G401 (cell line): Measurements from ENCODE around the gene PROSER3. TPM values are rescaled to one million over a fixed set of nuclear protein-coding genes. Genes with fewer than 3 reads are reported as not detected.
A peak's percentile ranks its signal among the peaks of the same experiment; 100 is the strongest.
"Not testable (repeated sequence)": the region's sequence is repeated elsewhere in the genome, so short reads cannot be mapped to it uniquely, and the experiment has no call there.

Experiments
- DNase-seq: peaks from one replicate; pipeline ENCODE4 v3.0.0-alpha.2; 2015; ENCODE audit warnings: low spot score
- in situ Hi-C: cut with HindIII; loops from 2 replicates; pipeline ENCODE4 v1.10.0; 2016; ENCODE audit warnings: low sequenced_read_pairs, mixed read lengths
- total RNA-seq: library from RNA; depleted of rRNA; stranded (reverse); fragments of >200 nt; shearing (Covaris generic); gene quantifications from 2 replicates; pipeline ENCODE4 v1.2.3, GENCODE V29; 2014

The PROSER3 gene
- total RNA-seq, 1 experiment from 2014 or later: 7.9 TPM

DNA sequence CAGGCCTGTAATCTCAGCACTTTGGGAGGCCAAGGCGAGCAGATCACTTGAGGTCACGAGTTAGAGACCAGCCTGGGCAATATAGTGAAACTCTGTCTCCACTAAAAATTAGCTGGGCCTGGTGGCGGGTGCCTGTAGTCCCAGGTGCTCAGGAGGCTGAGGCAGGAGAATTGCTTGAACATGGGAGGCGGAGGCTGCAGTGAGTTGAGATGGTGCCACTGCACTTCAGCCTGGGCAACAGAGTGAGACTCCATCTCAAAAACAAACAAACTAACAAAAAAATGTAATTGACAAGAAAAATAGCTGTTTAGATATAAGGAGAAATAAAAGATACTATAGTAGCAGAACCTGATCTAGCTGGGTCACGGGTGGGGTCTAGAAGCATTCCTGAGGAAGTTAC is 14.4 kb downstream of the PROSER3 start:
- DNase-seq, in situ Hi-C loops: not testable (repeated sequence)

DNA sequence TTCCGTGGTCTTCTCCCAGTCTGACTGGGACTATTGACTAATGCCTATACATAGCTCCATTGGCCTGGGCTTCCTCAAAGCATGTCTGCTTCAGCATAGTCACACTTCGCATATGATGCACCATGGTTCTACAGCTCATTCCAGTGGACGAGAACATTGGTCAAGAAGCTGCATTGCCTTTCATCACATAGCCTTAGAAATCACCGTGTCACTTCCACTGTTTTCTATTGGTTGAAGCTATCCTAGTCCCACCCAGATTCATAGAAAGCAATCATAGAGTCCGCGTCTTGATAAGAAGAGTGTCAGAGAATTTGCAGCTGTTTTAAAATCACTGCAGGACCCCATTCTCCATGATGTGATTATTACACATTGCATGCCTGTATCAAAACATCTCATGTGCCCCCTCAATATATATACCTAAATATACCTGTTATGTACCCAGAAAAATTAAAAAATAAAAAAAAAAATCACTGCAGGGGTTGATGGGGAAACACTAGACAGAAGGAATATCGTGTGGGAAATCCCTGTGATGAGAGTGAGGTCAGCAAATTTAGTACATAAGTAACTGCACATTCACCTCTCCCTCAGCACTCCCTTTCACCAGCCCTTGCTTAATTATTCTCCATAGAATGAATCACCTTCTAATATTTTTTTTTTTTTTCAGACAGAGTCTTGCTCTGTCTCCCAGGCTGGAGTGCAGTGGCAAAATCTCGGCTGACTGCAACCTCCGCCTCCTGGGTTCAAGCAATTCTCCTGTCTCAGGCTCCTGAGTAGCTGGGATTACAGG is 15.2 kb downstream of the PROSER3 start:
- DNase-seq: no peak
- in situ Hi-C loops: no loop called here

DNA sequence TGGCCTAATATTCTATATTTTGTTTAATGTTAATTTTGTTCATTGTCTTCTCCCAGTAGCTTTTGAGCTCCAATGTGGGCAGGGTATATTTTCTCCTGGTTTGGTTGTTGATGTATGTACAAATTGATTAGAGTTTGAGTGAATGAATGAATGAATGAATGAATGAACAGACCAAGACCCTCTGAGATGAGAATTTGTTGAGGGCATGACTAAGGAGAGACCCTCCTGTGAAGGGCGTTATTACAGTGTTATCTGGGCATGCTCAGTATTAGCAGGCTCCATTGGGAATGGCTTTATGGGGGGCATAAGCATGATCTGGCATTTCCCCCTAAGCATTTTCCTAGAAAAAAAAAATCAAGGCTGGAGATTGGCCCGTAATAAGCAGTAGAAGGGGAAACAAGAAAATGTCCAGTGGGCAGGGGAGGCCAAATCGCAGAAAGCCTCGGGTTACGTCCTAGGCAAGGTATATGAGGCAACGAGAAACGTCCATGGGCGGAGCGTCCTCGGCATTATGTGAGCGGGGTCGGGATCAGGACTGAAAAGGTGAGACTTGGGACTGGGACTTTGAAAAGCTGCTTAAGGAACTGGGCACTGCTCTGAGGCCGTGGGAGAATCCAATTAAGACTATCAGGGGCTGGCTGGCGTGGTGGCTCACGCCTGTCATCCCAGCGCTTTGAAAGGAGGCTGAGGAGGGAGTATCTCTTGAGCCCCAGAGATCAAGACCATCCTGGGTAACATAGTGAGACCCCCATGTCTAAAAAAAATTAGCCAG is 16.5 kb downstream of the PROSER3 start:
- in situ Hi-C loops: no loop called here
- peak; percentile 25 for DNase-seq

DNA sequence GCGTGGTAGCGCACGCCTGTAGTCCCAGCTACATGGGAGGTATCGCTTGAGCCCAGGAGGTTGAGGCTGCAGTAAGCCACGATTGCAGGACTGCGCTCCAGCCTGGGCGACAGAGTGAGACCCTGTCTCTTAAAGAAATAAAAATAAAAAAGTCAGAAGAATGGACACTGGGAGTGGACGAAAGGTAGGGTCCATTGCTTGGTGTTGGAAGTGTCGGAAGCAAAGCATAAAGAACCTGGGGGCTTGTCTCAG is 17.0 kb downstream of the PROSER3 start:
- in situ Hi-C loops: no loop called here
- no peak for DNase-seq

DNA sequence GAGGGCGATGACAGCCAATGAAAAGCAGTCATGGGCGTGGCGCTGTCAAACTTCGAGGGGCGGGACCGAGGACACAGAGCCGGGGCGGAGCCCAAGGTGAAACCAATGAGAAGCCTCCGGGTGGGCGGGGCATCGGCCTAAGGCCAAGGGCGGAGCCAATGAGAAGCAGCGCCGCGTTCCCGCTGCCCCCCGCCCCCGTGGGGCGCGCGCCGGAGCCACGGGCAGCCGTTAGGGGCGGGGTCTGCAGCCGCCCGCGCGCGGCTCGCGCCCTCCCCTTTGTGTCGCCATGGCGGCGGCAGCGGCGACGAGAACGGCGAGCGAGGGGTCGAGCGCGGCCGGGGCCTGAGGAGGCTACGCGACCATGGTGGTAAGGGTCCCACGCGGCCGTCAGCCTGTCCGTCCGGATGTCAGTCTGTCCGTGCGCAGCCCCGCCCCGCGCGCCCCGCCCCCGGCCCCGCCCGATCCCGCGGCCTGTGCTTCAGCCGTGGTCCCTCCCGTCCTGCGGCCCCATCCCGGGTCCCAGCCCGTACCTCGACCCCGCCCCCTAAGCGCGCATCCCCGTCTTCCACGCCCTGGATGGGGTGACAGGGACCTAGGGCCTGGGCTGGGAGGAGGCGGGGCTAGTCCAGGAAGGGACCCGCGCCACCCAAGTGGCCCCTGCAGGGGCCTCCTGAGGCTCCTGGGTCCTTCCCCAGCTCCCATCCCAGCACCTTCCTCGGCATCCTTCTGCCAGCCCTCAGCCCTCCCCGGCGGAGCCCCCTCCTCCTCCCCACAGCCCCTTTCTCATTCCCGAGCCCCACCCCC is 17.5 kb downstream of the PROSER3 start, which contains the start of gene ARHGAP33:
TSS of gene ARHGAP33 (plus strand) at position 267 of the 804 bp plus-strand sequence. CDS start at position 362, 95 bp downstream.
- DNase-seq: peak; percentile 99
- in situ Hi-C loops: no loop called here

DNA sequence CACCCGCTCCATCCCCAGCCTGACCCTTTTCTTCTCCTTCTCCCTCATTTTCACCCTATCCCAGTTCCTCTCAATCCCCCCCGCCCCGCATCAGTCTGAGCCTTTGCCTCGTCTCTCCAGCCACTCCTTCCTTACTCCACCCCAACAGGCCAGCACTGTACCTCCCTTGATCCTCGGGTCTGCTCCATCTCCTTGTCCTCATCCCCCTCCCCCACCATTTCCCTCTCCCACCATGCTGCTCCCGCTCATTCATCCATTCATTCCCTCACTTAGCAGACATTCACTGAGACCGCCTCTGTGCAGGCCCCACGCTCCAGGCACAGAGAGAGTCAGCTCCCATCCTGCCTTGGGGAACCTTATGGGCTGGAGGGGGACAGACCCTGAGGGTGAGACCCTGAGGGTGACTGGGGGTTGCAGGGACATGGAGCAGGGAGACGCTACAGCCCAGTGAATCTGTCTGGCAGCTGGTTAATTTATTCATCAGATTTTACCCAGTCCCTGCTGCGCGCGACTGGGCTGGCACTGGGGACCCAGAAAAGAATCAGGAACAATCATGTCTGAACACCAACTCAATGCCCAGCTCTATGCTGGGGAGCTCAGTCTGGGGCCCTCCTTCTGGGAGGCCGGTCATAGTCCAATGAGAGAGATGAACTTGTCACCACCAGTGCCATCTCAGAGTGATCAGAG is 18.3 kb downstream of the PROSER3 start:
- in situ Hi-C loops: no loop called here
- peak; percentile 18 for DNase-seq

DNA sequence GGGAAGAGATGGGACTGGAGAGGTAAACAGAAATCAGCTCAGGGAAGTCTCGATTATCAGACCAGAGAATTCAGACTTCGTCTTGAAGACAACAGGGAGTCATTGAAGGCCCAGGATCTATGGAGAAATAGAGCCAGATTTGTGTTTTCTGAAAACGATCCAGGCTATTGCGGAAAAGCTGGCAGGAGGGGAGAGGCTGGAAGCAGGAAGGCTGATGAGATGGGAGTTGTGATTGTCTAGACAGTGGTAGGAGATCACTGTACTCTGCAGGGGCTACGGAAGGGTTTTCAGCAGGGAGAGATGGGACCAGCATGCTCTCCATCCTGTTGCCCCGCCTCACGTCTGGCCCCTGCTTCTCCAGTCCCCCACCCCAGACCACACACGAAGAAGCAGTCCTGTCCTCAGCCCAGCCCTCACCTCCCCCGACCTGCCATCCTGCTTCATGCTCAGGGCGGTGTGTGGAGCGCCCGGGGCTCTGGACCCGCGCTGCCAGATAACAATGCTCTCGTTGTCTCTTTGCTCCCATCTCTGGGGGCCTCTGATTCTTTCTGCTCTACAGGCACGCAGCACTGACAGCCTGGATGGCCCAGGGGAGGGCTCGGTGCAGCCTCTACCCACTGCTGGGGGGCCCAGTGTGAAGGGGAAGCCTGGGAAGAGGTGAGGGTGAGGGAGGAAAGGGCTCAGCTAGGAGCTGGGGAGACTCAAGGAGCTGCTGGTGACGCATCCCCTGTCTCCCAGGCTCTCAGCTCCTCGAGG is 19.3 kb downstream of the PROSER3 start:
- in situ Hi-C loops: no loop called here
- no peak for DNase-seq

DNA sequence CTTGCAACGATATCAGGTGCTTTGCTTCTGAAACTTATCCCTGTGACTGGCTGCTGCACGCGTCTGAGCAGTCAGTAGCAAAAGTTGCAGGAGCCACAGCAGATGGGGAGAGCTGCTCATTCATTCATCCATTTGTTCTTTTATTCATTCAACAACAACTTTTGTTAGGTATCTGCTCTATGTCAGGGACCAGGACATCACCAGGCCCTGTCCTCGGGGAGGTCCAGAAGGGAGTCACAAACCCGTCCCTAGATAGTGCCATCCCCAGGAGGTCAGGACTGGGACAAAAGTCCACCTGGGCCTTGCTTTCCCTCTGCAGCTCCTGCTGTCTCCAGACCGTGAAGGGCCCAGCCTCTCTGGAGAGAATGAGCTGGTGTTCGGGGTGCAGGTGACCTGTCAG is 20.0 kb downstream of the PROSER3 start:
- in situ Hi-C loops: no loop called here

DNA sequence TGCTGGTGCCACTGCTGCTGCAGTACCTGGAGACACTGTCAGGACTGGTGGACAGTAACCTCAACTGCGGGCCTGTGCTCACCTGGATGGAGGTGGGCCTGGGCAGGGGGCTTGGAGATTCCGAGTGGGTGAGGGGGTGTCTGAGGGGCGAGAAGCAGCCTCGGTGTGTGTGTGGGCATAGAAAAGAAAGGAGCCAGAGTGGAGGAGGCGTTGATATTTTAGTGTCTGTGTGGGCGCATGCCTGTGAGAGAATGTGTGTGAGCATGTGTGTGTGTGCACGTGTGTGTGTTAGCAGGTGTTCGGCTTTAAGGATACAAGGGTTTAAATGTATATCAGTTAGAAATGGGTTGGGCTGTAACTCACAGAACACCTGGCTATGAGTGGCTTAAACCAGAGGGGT is 21.1 kb downstream of the PROSER3 start:
- in situ Hi-C loops: no loop called here
- no peak for DNase-seq

More for the DNA sequence above, 20.0 kb downstream of the PROSER3 start:
- DNase-seq: no peak

DNA sequence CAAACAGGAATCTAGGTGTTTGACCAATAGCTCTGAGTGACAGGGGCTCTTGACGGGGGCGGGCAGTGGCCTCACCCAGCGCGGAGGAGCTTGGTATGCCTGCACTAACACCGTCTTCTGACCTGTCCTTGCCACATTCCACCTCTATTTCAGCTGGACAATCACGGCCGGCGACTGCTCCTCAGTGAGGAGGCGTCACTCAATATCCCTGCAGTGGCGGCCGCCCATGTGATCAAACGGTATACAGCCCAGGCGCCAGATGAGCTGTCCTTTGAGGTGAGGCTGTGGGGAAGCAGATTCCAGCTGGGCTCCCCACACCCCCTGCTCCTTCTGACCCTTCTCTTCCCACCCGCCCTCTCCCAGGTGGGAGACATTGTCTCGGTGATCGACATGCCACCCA is 22.1 kb downstream of the PROSER3 start:
- in situ Hi-C loops: no loop called here
- no peak for DNase-seq

DNA sequence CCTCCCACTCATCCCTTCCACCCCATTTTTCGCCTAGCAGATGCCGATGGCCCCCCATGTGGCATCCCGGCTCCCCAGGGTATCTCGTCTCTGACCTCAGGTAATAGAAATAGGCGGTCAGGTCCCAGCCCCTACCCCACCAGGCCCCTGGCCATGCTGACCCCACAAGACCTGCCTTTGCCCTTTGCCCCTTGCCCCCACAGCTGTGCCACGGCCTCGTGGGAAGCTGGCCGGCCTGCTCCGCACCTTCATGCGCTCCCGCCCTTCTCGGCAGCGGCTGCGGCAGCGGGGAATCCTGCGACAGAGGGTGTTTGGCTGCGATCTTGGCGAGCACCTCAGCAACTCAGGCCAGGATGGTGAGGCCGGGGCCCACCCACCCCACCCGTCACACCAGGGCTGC is 22.7 kb downstream of the PROSER3 start:
- no peak for DNase-seq
- in situ Hi-C loops: no loop called here

DNA sequence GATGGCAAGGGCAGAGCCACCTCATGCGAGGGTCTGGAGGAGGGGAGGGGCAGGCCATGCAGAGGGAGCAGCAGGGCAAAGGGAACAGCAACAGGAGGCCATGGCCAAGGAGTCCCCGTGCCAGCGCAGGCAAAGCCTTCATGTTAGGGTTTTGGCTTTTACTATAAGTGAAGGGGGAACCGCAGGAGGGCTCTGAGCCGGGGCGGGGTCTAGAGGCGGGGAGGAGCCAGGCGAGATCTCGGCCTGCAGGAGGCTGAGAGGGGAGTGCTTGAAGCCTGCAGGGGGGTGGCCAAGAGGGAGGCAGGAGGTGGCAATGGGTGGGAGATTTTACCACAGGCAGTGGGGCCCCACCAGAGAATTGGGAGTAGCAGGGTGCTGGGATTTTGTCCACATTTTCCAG is 23.7 kb downstream of the PROSER3 start:
- no peak for DNase-seq
- in situ Hi-C loops: no loop called here

DNA sequence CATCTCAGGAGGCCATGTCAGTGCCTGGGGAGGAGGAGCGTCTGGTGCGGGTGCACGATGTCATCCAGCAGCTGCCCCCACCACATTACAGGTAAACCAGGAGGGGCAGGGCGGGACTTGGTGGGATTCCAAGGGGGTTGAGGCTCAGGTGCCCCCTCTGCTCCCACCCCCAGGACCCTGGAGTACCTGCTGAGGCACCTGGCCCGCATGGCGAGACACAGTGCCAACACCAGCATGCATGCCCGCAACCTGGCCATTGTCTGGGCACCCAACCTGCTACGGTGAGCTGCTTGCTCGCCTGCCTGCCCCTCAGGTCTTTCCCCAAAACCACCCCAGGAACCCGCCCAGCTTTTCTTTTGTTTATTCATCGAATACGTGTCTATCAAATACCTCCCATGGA is 24.6 kb downstream of the PROSER3 start:
- in situ Hi-C loops: no loop called here

DNA sequence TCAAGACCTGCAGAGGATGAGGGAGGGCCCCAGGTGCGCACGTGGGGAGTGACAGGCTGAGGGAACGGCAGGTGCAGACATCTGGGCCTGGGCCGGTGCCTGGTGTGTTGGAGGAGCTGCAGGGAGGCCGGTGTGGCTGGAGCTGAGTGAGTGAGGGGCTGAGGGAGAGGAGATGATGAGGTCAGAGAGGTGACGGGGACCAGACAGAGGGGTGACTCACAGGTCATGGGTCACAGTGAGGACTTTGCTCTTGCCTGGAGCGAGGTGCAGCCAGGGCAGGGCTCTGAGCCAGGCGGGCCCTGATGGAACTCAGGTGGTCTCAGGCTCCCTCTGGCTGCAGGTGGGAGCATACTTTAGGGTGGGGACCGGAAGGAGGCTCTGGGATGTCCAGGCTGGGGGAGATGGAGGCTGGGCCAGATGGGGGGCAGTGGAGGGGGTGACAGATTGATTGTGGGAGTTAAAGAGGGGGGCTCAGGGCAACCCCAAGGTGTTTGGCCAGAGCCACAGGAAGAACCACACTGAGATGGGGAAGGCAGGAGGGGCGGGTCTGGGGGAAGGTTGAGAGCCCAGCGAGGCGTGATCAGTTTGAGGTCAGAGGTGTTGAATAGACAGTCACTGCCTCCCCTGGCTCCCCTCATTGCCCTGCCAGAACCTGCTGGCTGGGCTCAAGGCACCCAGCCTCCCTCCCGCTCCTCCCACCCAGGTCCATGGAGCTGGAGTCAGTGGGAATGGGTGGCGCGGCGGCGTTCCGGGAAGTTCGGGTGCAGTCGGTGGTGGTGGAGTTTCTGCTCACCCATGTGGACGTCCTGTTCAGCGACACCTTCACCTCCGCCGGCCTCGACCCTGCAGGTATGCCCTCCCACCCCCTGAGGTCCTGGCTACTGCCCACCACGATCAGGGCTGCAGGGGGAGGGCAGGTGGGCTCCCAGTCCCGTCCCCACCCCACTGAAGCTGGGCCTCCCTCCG is 25.8 kb downstream of the PROSER3 start:
- in situ Hi-C loops: no loop called here
- DNase-seq: no peak

More for the DNA sequence above, 24.6 kb downstream of the PROSER3 start:
- DNase-seq: no peak

DNA sequence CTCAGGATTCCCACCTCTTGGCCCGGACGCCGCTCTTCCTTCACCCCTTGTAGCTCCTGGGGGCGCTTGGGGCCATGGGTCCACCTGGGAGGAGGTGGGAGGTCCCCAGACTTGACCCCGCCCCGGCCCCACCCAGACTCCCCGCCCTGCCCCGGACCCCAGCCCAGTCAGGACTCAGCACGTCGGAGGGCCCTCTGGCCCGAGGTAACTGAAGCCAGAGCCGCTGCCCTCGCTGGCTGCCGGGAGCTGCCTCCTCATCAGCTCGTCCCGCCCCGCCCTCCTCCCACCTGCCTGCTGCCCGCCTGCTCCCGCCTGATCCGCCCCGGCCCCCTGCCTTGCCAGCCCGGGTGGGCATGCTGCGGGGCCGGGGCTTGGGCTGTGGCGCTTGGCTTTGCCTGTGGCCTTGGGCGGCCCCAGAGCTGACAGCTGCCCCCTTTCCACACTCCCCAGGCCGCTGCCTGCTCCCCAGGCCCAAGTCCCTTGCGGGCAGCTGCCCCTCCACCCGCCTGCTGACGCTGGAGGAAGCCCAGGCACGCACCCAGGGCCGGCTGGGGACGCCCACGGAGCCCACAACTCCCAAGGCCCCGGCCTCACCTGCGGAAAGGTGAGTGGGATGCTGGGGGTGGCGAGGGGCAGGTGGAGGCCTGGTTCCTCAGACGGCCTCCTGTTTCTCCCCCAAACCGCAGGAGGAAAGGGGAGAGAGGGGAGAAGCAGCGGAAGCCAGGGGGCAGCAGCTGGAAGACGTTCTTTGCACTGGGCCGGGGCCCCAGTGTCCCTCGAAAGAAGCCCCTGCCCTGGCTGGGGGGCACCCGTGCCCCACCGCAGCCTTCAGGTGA is 26.7 kb downstream of the PROSER3 start:
- DNase-seq: no peak
- in situ Hi-C loops: no loop called here

DNA sequence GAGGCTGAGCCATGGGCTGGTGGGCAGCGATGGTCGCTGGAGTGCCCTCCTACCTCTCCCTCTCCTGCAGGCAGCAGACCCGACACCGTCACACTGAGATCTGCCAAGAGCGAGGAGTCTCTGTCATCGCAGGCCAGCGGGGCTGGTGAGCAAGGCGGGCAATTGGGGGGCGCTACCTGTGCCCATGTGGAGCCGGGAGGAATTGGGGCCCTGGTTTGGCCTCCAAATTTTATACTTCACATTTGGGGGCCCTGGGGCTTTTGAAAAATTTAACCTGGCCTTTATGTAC is 27.3 kb downstream of the PROSER3 start:
- in situ Hi-C loops: no loop called here

More for the DNA sequence above, 27.3 kb downstream of the PROSER3 start:
- no peak for DNase-seq
